HepG2 (cell line): Measurements from ENCODE around the gene ADAD2. TPM values are rescaled to one million over a fixed set of nuclear protein-coding genes. Genes with fewer than 3 reads are reported as not detected.

Experiments used
- ARNT ChIP-seq: fragments of 450-650 bp; IDR thresholded peaks from 2 replicates; pipeline ENCODE4 v1.6.1; 2017
- ASH2L ChIP-seq: fragments of 300-600, 200-600 bp; sonication (generic); IDR thresholded peaks from 2 replicates; pipeline ENCODE4 v1.7.0; 2017; ENCODE audit warnings: low read depth, mild to moderate bottlenecking, moderate library complexity, mixed read lengths, low read length; ENCODE audit not compliant: insufficient read length
- ATF6 ChIP-seq: sonication (generic); formaldehyde crosslinking; conservative IDR thresholded peaks from 2 replicates; pipeline ENCODE4 v1.4.0; 2020; ENCODE audit warnings: missing genetic modification reagents
- BORCS8-MEF2B ChIP-seq: sonication (generic); formaldehyde crosslinking; IDR thresholded peaks from 2 replicates; pipeline ENCODE4 v1.8.0; 2022; ENCODE audit warnings: mild to moderate bottlenecking, missing genetic modification reagents
- CEBPG ChIP-seq: IDR thresholded peaks from 2 replicates; pipeline ENCODE4 v1.6.1; 2016
- CENPX ChIP-seq: sonication (generic); formaldehyde crosslinking; IDR thresholded peaks from 2 replicates; pipeline ENCODE4 v1.9.0; 2021; ENCODE audit warnings: mild to moderate bottlenecking, missing genetic modification reagents, moderate library complexity
- EED ChIP-seq: sonication (generic); formaldehyde crosslinking; IDR thresholded peaks from 2 replicates; pipeline ENCODE4 v1.5.0; 2020; ENCODE audit warnings: mild to moderate bottlenecking, missing genetic modification reagents
- KAT8 ChIP-seq: IDR thresholded peaks from 2 replicates; pipeline ENCODE4 v1.6.1; 2016; ENCODE audit warnings: missing genetic modification reagents, missing compliant biosample characterization
- KDM1A ChIP-seq: IDR thresholded peaks from 2 replicates; pipeline ENCODE4 v1.6.1; 2016; ENCODE audit warnings: missing compliant biosample characterization
- MED1 ChIP-seq: sonication (generic); formaldehyde crosslinking; IDR thresholded peaks from 2 replicates; pipeline ENCODE4 v1.4.0; 2020; ENCODE audit warnings: missing genetic modification reagents
- MTERF4 ChIP-seq: sonication (generic); formaldehyde crosslinking; IDR thresholded peaks from 2 replicates; pipeline ENCODE4 v1.8.0; 2023; ENCODE audit warnings: mild to moderate bottlenecking, missing genetic modification reagents
- NCOR1 ChIP-seq: fragments of 200-600 bp; sonication (generic); IDR thresholded peaks from 2 replicates; pipeline ENCODE4 v1.7.0; 2017; ENCODE audit warnings: antibody characterized with exemption, low read length, borderline replicate concordance
- PAF1 ChIP-seq: IDR thresholded peaks from 2 replicates; pipeline ENCODE4 v1.6.1; 2016; ENCODE audit warnings: missing genetic modification reagents, missing compliant biosample characterization
- SMAD9 ChIP-seq: sonication (generic); formaldehyde crosslinking; IDR thresholded peaks from 2 replicates; pipeline ENCODE4 v1.5.1; 2020; ENCODE audit warnings: mild to moderate bottlenecking, missing genetic modification reagents
- SP1 ChIP-seq, 2 experiments: fragments of 450-650 bp in 1 of 2; sonication (generic) in 1 of 2; formaldehyde crosslinking in 1 of 2; IDR thresholded peaks; 2 replicates each; pipeline versions ENCODE4 v1.4.0 to v1.6.1; 2016 to 2020; ENCODE audit warnings: missing genetic modification reagents in 1 of 2
- TOE1 ChIP-seq: sonication (generic); formaldehyde crosslinking; IDR thresholded peaks from 2 replicates; pipeline ENCODE4 v1.4.0; 2020; ENCODE audit warnings: mild to moderate bottlenecking, missing genetic modification reagents
- ZNF160 ChIP-seq: sonication (generic); formaldehyde crosslinking; IDR thresholded peaks from 2 replicates; pipeline ENCODE4 v1.8.0; 2022; ENCODE audit warnings: mild to moderate bottlenecking, inconsistent platforms, missing genetic modification reagents
- ZNF432 ChIP-seq: sonication (generic); formaldehyde crosslinking; IDR thresholded peaks from 2 replicates; pipeline ENCODE4 v1.5.0; 2020; ENCODE audit warnings: missing genetic modification reagents, mild to moderate bottlenecking, borderline replicate concordance
- ZNF557 ChIP-seq: sonication (generic); formaldehyde crosslinking; IDR thresholded peaks from 2 replicates; pipeline ENCODE4 v1.4.0; 2020; ENCODE audit warnings: missing genetic modification reagents
- ZNF616 ChIP-seq: sonication (generic); formaldehyde crosslinking; IDR thresholded peaks from 2 replicates; pipeline ENCODE4 v1.5.0; 2020; ENCODE audit warnings: low read depth, mild to moderate bottlenecking, missing genetic modification reagents
- ZNF660 ChIP-seq: sonication (generic); formaldehyde crosslinking; IDR thresholded peaks from 2 replicates; pipeline ENCODE4 v1.5.1; 2020; ENCODE audit warnings: mild to moderate bottlenecking, low read depth, missing genetic modification reagents, borderline replicate concordance
- ZNF713 ChIP-seq: sonication (generic); formaldehyde crosslinking; IDR thresholded peaks from 2 replicates; pipeline ENCODE4 v1.4.0; 2020; ENCODE audit warnings: mild to moderate bottlenecking, missing genetic modification reagents
- ZNF720 ChIP-seq: sonication (generic); formaldehyde crosslinking; IDR thresholded peaks from 2 replicates; pipeline ENCODE4 v1.4.0; 2020; ENCODE audit warnings: missing genetic modification reagents
- ZNF781 ChIP-seq: sonication (generic); formaldehyde crosslinking; IDR thresholded peaks from 2 replicates; pipeline ENCODE4 v1.5.1; 2020; ENCODE audit warnings: borderline replicate concordance, mild to moderate bottlenecking, missing genetic modification reagents; ENCODE audit errors: not compliant biosample characterization
- ZNF891 ChIP-seq: sonication (generic); formaldehyde crosslinking; IDR thresholded peaks from 2 replicates; pipeline ENCODE4 v1.5.0; 2020; ENCODE audit warnings: mild to moderate bottlenecking, missing genetic modification reagents
- polyA plus RNA-seq, 8 experiments: library from polyadenylated mRNA; depleted of rRNA in 3 of 8; stranded (reverse) in 7 of 8; unstranded in 1 of 8; fragments of >200 nt; fragmentation: Illumina TruSeq in 4 of 8; extraction: Trizol in 4 of 8; gene quantifications; 2 replicates each; pipeline versions ENCODE4 v1.2.1 to v1.2.3, GENCODE V29; 2011 to 2016; ENCODE audit warnings: low read depth in 4 of 8, missing spikeins in 1 of 8, mixed read lengths in 1 of 8; ENCODE audit not compliant: insufficient read depth in 1 of 8
- total RNA-seq, 5 experiments: library from RNA; depleted of rRNA; stranded (reverse); fragments of >200 nt; fragmentation: Illumina TruSeq; extraction: Trizol; gene quantifications; 2 replicates each; pipeline ENCODE4 v1.2.3, GENCODE V29; 2016; ENCODE audit warnings: low read depth in 1 of 5
- TF ChIP-seq, protein P1 (sequence below): sonication (generic); formaldehyde crosslinking; IDR thresholded peaks from 2 replicates; pipeline ENCODE4 v1.4.0; 2020; ENCODE audit warnings: missing genetic modification reagents
- TF ChIP-seq, protein P2 (sequence below): fragments of 450-650 bp; IDR thresholded peaks from 2 replicates; pipeline ENCODE4 v1.6.1; 2017

ADAD2 gene
- total and polyA plus RNA-seq, 2 of the 13 experiments (the other 11 are each of a cell fraction or from before 2014, with no cell fraction given): not detected

GRCh38 chr16:84176192-84177053 is 14.5 kb upstream of the ADAD2 start (continued):
- TF ChIP-seq, protein P1, sequence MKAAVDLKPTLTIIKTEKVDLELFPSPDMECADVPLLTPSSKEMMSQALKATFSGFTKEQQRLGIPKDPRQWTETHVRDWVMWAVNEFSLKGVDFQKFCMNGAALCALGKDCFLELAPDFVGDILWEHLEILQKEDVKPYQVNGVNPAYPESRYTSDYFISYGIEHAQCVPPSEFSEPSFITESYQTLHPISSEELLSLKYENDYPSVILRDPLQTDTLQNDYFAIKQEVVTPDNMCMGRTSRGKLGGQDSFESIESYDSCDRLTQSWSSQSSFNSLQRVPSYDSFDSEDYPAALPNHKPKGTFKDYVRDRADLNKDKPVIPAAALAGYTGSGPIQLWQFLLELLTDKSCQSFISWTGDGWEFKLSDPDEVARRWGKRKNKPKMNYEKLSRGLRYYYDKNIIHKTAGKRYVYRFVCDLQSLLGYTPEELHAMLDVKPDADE (CRISPR knock-in tag): no peak
- no peak for TF ChIP-seq BORCS8-MEF2B (CRISPR knock-in tag)
- TF ChIP-seq CEBPG (CRISPR knock-in tag): no peak
- no peak for TF ChIP-seq ASH2L
- TF ChIP-seq ARNT: no peak
- TF ChIP-seq ZNF616 (CRISPR knock-in tag): no peak
- TF ChIP-seq SMAD9 (CRISPR knock-in tag): no peak
- no peak for TF ChIP-seq ZNF720 (CRISPR knock-in tag)
- no peak for TF ChIP-seq CENPX (CRISPR knock-in tag)
- TF ChIP-seq MTERF4 (CRISPR knock-in tag): no peak; the same call in 1 of the 2 replicates
- TF ChIP-seq SP1 (IDR thresholded peaks at IDR 0.05): no peak
- no peak; the same call in 1 of the 2 replicates for TF ChIP-seq SP1 (CRISPR knock-in tag; IDR thresholded peaks at IDR 0.05)
- no peak for TF ChIP-seq MED1 (CRISPR knock-in tag)
- TF ChIP-seq, protein P2, sequence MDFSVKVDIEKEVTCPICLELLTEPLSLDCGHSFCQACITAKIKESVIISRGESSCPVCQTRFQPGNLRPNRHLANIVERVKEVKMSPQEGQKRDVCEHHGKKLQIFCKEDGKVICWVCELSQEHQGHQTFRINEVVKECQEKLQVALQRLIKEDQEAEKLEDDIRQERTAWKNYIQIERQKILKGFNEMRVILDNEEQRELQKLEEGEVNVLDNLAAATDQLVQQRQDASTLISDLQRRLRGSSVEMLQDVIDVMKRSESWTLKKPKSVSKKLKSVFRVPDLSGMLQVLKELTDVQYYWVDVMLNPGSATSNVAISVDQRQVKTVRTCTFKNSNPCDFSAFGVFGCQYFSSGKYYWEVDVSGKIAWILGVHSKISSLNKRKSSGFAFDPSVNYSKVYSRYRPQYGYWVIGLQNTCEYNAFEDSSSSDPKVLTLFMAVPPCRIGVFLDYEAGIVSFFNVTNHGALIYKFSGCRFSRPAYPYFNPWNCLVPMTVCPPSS: no peak
- TF ChIP-seq ZNF891 (CRISPR knock-in tag): no peak
- TF ChIP-seq NCOR1: no peak
- TF ChIP-seq KAT8 (CRISPR knock-in tag): no peak
- 0 out of 2 replicates have a peak, but pooled peaks have one; percentile 23 for TF ChIP-seq EED (CRISPR knock-in tag)
- TF ChIP-seq ZNF432 (CRISPR knock-in tag): no peak
- no peak for TF ChIP-seq ZNF713 (CRISPR knock-in tag)
- no peak for TF ChIP-seq ZNF160
- TF ChIP-seq TOE1 (CRISPR knock-in tag): no peak
- TF ChIP-seq ZNF557: 0 out of 2 replicates have a peak, but pooled peaks have one; percentile 19
- no peak for TF ChIP-seq KDM1A
- TF ChIP-seq ZNF781 (CRISPR knock-in tag): no peak
- TF ChIP-seq PAF1: peak; percentile 78; the same call in 1 of the 2 replicates
- TF ChIP-seq ZNF660: no peak
- no peak for TF ChIP-seq ATF6 (CRISPR knock-in tag)
